BE2C (cell line): ENCODE data around the gene CIPC.

Source experiments
- DNase-seq: peaks from one replicate; pipeline ENCODE4 v3.0.0-alpha.2; 2020
- H3K27me3 ChIP-seq: fragments of 250-450 bp; sonication (Bioruptor Pico); 2 replicates; pipeline ENCODE4 v1.5.1; 2020; ENCODE audit warnings: mild to moderate bottlenecking
- H3K36me3 ChIP-seq: fragments of 250-450 bp; sonication (Bioruptor Pico); 2 replicates; pipeline ENCODE4 v1.5.1; 2020; ENCODE audit warnings: mild to moderate bottlenecking
- H3K4me1 ChIP-seq: fragments of 250-450 bp; sonication (Bioruptor Pico); 2 replicates; pipeline ENCODE4 v1.5.1; 2020
- H3K4me3 ChIP-seq: 2 replicates; pipeline ENCODE4 v1.5.1; 2011; ENCODE audit warnings: low read depth, low read length
- H3K9me3 ChIP-seq: fragments of 250-450 bp; sonication (Bioruptor Pico); 2 replicates; pipeline ENCODE4 v1.5.1; 2020
- CTCF ChIP-seq: IDR thresholded peaks from 2 replicates; pipeline ENCODE4 v1.5.1; 2012; ENCODE audit warnings: mild to moderate bottlenecking, low read depth, low read length

Gene CIPC

GRCh38 chr14:77126461-77126990 is 28.5 kb downstream of the CIPC start:
- peaks cover 15% of the 10 kb centered on the region for H3K4me1 ChIP-seq
- TF ChIP-seq CTCF: no peak
- H3K36me3 ChIP-seq: no peaks in the 10 kb centered on the region
- H3K9me3 ChIP-seq: no peaks in the 10 kb centered on the region
- no peaks in the 10 kb centered on the region for H3K27me3 ChIP-seq
- DNase-seq: no peak
- no peak overlapping the region for H3K4me3 ChIP-seq

- H3K4me1 ChIP-seq: peaks cover 23% of the 10 kb centered on the region
Observed at GRCh38 chr14:77128414-77128891, 30.4 kb downstream of the CIPC start.

GRCh38 chr14:77130386-77130785 is 32.3 kb downstream of the CIPC start:
- Histone ChIP-seq H3K27me3 (no peaks in the 10 kb centered on the region), H3K4me3 (no peak overlapping the region), H3K4me1 (peaks cover 11% of the 10 kb centered on the region), H3K36me3 (no peaks in the 10 kb centered on the region), H3K9me3 (no peaks in the 10 kb centered on the region)
- DNase-seq: no peak
- TF ChIP-seq CTCF: no peak

More at GRCh38 chr14:77128414-77128891, 30.4 kb downstream of the CIPC start:
- Histone ChIP-seq H3K4me3 (no peak overlapping the region), H3K27me3 (no peaks in the 10 kb centered on the region), H3K9me3 (no peaks in the 10 kb centered on the region), H3K36me3 (no peaks in the 10 kb centered on the region)
- no peak for DNase-seq
- TF ChIP-seq CTCF: no peak

GRCh38 chr14:77131206-77131605 is 33.1 kb downstream of the CIPC start:
- no peaks in the 10 kb centered on the region for H3K36me3 ChIP-seq
- TF ChIP-seq CTCF: no peak
- no peak overlapping the region for H3K4me3 ChIP-seq
- peaks cover 11% of the 10 kb centered on the region for H3K4me1 ChIP-seq
- no peaks in the 10 kb centered on the region for H3K9me3 ChIP-seq
- no peaks in the 10 kb centered on the region for H3K27me3 ChIP-seq
- no peak for DNase-seq

GRCh38 chr14:77131871-77132486 is 33.9 kb downstream of the CIPC start:
- Histone ChIP-seq H3K9me3 (no peaks in the 10 kb centered on the region), H3K36me3 (no peaks in the 10 kb centered on the region), H3K4me1 (peaks cover 11% of the 10 kb centered on the region), H3K4me3 (no peak overlapping the region), H3K27me3 (no peaks in the 10 kb centered on the region)
- no peak; the same call in 1 of the 2 replicates for TF ChIP-seq CTCF
- no peak for DNase-seq

- H3K36me3 ChIP-seq: no peaks in the 10 kb centered on the region
- no peak overlapping the region for H3K4me3 ChIP-seq
- H3K4me1 ChIP-seq: peaks cover 11% of the 10 kb centered on the region
- H3K9me3 ChIP-seq: no peaks in the 10 kb centered on the region
- DNase-seq: no peak
- no peaks in the 10 kb centered on the region for H3K27me3 ChIP-seq
- TF ChIP-seq CTCF: no peak
Observed at GRCh38 chr14:77133720-77134338, 35.8 kb downstream of the CIPC start.
